CD4-positive, alpha-beta T cell treated with Interleukin-1 beta for 1 hour (primary cell): ENCODE results near the gene STK35.

Experiments
- DNase-seq, 2 donors: peaks; one replicate each; pipeline ENCODE4 v3.0.0-alpha.2; 2020 to 2022

Gene STK35

DNA sequence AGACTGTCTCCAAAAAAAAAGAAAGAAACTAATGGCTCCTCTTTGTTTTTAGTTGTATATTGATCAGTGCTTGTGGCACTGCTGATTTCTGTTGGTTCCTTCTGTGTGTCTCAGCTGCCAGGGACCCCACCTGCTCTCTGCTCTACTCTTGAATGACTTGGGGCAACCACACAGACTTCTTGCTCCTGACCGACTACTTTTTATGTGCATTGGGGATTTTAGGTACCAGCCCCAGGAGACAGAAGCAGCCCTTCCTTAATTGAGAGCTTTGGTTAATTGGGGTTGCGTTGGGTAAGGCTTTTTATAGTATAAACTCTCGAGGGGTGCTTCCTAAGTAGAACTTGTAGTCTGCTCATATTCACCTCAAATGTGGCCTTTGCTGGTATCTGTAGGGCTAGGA is 6.9 kb downstream of the STK35 start:
- DNase-seq: no peak

DNA sequence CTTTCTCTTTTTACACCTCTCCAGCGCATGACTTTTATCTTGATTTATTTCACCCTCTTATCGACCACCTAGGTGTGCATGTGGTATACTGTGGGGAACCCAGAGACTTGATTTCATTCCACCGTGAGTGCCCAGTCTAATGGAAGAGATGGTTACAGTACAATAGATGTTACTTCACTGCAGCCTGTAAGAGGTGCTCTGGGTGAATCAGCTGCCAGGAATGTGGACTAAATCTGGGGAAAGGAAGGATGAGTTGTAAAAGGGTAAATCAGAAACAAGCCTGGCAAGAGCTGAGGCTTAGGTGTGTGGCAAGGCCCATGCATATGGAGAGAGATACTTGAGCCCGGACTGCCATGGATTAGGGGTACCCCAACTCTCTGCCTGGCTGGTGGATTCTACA is 7.4 kb downstream of the STK35 start:
- no peak for DNase-seq

DNA sequence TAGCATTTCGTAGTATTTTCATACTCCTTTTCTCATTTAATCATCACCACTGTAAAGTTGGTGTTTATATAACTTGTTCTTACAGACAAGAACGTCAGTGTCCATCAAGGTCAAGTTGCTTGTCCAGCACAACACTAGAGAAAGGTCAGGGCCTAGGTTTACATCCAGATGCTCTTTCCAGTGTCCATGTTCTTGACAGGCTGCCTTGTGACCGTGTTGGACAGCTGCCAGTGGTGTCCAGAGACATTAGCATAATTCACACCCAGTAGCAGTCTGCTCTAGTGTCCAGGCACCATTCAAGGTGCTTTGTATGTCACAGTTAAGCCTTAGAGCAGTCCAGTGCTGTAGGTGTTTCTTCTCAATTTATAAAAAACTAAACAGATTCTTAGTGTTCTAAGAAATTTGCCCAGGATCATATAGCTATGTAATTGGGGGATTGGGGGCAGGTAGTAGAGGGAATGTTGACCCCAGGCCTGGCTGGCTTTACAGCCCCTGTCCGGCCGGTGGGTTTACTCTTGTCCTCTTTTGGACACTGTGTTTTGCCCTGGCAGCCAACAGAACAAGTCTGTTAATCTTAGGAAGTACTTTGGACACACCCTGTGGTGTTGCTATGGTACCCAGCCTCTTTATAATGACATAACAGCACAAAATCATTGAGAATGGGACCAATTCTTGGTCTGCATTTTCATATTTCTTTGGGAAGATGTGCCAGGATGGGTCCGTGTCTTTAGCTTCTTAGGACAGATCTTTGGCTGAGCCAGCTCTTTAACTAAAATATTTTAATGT is 8.0 kb downstream of the STK35 start:
- DNase-seq: peak in 1 of 2 donors; percentile 11

- DNase-seq: no peak
These were observed 11.3 kb downstream of the STK35 start for GRCh38 chr20:2112910-2113309.

GRCh38 chr20:2114127-2114959 is 12.7 kb downstream of the STK35 start:
- no peak for DNase-seq

DNA sequence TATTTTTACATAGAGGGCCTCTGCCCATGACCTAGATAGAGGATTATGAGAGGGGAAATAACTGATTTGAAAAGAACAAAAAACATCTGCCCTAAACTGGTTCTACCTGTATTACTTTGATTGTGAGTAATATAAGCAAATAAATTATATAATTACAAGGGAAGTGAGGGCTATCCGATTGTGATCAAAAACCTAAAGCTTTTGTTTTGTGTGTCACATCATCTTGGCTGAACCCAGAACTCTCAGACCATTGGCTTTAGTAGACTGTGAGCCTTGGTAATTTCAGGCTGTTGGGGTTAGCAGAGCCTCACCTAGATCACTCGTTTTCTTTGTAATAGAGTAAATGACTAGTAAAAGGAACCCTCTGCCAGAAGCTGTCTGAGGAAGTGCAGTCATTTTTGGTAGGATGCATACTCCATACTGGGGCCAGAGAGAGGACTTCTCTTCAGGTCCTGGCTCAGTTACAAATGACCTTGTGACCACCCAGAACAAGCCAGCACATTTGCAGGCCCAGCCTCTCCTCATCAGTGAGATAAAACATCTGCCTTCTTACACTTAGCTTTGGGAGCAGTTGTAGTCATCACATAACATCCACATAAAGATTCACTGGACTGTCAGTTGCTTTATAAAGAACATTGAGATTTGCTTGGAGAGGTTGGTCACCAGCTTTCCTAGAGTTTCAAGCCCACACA is 13.5 kb downstream of the STK35 start:
- no peak for DNase-seq

GRCh38 chr20:2116170-2116940 is 14.7 kb downstream of the STK35 start:
- DNase-seq: no peak

DNA sequence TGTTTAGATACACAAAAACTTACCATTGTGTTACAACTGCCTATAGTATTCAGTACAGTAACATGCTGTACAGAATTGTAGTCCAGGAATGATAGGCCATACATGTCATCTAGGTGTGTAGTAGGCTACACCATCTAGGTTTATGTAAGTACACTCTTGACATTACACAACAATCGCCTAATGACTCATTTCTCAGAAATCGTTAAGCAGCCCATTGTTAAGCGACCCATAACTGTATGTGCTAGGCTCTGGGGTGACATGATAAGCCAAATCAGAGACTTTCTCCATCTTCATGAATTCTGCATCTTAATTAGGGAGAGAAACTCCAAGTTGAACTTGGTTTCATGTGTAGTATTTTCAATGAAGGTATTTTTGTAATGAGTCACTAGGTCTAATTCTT is 17.2 kb downstream of the STK35 start:
- DNase-seq: no peak

GRCh38 chr20:2122936-2123335 is 21.3 kb downstream of the STK35 start:
- no peak for DNase-seq

- DNase-seq: no peak
These were observed 22.1 kb downstream of the STK35 start for GRCh38 chr20:2123720-2124119.

DNA sequence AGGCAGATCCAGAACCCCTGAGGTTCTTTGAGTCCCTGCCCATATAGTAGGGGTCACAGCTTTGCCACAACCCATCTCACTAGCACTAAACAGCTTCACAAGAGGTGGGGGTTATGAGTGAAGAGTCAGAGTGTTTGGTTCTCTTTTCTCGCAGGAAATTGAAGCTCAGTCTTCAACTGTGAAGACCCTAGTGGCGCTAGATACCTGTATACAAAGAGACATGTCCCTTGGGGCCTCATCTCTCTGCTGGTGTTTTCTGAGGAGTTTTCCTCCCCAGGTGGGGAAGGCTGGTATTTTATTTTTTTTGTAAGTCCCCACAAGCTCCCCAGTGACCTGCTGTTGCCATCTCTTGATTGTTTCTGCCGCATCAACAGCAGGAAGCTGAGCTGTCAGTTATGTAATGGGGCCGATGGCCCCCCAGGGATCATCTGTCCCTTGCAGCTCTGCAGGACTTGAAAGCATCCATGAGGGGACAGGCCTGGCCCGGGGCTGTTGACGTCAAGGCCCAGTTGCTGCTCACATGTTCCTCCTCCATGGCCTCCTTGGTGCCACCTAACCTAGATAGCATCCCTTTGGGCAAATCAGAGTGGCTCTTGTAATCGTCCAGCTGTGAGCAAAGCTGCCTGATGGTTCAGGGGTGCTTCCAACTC is 23.1 kb downstream of the STK35 start:
- peak in 1 of 2 donors; percentile 3 for DNase-seq

DNA sequence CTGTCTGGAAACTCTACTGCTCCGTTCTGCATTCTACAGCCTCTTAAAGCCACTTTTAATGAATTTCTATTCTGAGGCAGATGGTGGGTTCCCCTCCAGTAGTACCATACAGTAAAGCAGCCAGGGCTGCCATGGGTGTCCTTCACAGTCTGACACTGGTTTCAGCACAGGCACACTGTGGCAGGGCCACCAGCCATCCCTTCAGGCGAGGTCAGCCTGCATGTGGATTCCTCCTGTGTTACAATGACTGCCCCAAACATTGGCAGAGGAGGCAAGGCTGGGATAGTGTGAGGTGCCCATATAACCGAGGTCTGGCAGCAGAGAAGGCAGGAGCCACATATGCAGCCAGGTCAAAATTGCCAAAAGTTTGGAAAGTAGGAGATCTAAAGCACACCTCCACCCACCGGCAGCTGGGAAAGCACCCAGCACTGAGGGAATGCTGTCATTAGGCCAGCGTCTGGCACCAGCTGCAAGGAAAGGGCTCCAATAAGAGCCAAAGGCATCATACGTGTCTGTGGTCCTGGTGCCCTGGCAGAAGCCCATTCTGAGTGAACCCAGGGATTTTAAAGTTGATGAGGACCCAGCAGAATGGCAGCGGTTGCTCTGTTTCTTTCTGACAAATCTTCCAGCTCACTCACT is 24.0 kb downstream of the STK35 start:
- no peak for DNase-seq

DNA sequence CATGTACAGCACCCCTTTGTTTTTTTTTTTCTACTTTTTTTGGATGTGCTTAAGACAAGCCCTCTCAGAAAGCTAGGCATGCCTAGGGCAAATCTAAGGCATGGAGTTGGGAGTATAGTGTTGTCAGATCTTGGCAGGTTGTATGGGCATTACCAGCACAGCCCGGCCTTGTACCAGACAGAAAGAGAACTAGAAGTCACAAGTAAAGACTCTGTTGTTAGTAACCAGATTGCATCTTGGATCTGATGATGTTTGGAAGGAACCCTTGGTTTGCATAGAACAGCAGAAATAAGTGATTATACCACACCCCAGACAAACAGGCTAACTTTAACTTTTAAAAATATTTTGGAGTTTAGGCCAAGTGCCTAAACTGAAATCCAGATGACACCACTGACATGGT is 25.6 kb downstream of the STK35 start:
- no peak for DNase-seq

DNA sequence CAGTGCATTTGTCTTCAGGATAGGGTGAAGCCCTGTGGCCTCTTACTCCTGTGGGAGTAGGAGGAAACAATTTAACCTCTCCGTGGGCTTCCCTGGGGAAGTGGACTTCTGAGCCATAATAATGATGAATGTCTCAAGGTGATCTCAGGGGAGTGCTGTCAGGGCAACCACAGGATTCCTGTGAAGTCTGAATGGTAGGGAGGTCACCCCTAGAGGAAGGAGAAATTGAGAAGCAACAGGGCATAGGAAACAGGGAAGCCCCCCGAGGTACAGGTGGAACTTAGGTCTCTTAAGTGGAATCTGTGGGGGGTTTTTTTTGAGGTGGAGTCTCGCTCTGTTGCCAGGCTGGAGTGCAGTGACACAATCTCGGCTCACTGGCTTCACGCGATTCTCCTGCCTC is 26.9 kb downstream of the STK35 start:
- DNase-seq: no peak

DNA sequence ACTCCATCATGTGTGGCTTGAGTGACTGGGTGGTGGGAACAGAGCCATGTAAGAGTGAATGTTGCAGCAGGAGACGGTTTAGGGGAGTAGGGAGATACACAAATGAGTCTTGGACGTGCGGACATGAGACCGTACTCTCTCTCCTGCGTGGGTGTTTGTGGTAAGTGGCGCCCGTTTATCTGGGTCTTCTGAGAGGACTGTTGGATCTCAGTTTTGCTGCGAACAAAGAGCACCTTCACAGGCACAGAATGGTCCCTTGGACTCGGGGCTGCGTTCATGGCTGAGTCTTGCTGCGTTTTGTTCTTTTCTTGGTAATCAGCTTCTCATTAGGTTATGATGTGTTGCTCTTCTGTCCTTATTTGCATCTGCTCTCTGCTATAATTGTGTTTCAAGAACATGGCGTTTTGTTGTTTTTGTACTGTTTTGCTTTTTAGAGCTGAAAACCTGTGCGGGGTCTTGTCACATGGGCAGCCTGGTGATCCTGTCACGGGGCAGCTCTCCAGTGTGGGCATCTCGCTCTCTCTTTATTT is 28.5 kb downstream of the STK35 start:
- DNase-seq: no peak

DNA sequence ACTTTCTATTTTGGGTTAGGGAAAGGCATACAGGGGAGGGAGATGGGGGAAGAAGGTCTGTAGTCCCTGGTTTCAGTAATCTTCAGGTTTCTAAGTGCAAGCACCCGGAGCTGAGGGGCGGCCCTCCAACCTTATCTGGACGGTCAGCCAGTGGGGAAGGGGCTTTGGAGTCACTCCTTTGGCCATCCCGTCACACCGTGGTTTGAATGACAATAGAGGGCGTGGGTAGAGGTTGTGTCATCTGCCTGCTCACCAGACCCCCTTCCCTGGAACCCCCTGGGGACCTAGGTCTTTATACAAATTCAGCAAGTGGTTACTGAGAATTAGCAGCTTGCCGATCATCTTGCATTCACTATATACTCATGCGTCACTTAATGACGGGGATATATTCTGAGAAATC is 29.1 kb downstream of the STK35 start:
- no peak for DNase-seq

GRCh38 chr20:2131366-2131765 is 29.7 kb downstream of the STK35 start:
- no peak for DNase-seq

DNA sequence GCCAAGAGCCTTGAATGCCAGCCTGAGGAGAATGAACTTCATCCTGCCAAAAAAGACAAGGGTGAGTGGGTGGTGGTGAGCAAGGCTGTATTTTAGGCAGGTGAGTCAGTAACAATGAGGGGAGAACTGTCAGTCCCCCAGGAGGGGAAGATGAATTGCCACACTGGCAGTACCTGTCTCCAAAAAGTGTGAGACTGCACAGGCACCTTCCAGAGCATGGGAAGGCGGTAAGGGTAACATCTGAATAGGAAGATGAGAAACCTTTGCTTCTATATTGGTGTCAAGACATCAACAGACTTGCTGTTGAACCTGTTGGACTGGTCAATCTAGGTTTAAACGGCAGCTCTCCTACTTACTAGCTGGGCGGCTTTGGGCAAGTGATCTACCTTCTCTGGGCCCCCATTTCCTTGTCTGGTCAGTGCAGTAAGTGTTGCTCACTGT is 30.9 kb downstream of the STK35 start:
- no peak for DNase-seq

DNA sequence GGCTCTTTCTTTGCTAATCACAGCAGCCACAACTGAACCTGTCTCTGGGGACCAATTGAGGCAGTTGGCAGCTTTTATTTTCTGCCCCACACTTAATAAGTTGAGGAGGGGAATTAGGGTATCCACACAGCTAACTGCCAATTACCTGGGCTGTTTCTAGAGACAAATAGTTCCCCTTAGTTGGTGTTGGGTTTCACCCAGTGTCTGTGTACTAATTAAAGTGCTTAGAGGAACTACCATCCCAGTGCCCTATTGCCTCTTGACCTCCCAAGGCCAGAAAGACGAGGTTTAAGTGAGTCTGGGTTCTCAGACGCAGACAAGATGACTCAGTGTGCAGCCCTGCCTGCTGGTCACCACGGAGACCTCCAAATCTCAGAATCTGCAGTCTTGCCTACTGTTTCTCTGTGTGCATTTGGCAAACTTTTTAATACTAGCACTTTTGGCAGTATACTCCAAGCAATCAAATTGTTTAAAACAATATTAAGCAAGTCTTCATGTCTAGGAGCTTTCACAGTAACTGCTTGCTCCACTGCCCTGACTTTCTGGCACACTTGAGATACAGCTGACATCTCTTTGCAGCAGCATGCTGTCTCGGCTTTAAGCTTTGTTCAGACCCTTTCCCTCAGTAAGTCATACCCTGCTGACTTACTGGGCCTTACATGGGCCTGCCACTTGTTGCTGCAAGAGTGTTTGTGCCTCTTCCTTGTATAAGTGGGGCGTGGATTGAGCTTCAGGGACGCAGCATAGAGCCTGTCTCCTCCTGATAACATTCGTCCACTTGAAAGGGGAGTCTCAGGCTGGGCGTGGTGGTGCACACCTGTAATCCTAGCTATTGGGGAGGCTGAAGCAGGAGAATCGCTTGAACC is 31.9 kb downstream of the STK35 start:
- no peak for DNase-seq

GRCh38 chr20:2135013-2135412 is 33.4 kb downstream of the STK35 start:
- no peak for DNase-seq
